SU-DHL-6 (cell line): ENCODE data around the gene LYPD3.

Experiments used
- H2AFZ ChIP-seq: fragments of 200-600 bp; sonication (generic); 2 replicates; pipeline ENCODE4 v1.6.1; 2014; ENCODE audit warnings: low read depth, mild to moderate bottlenecking, moderate library complexity, mixed read lengths, antibody characterized with exemption, low read length; ENCODE audit not compliant: severe bottlenecking
- H3F3A ChIP-seq: fragments of 200-600 bp; shearing (Covaris generic); 2 replicates; pipeline ENCODE4 v1.6.0; 2016; ENCODE audit warnings: antibody characterized with exemption, mild to moderate bottlenecking; ENCODE audit not compliant: insufficient read depth
- H3K27ac ChIP-seq: fragments of 200-600 bp; sonication (generic); 2 replicates; pipeline ENCODE4 v1.5.1; 2016; ENCODE audit warnings: low read depth, mild to moderate bottlenecking, low read length, moderate library complexity, mixed read lengths
- H3K27me3 ChIP-seq: fragments of 200-600 bp; sonication (generic), shearing (Covaris generic); 2 replicates; pipeline ENCODE4 v1.6.0; 2014; ENCODE audit warnings: mild to moderate bottlenecking, low read length
- H3K36me3 ChIP-seq: fragments of 200-600 bp; sonication (generic); 2 replicates; pipeline ENCODE4 v1.6.1; 2014; ENCODE audit warnings: mild to moderate bottlenecking, low read length, mixed read lengths
- H3K4me2 ChIP-seq: fragments of 300-600, 200-600 bp; shearing (Covaris generic), sonication (generic); 2 replicates; pipeline ENCODE4 v1.6.0; 2014; ENCODE audit warnings: low read length, low read depth, mild to moderate bottlenecking; ENCODE audit not compliant: poor library complexity, severe bottlenecking
- H3K4me3 ChIP-seq: fragments of 200-600 bp; sonication (generic); 2 replicates; pipeline ENCODE4 v1.5.1; 2014; ENCODE audit warnings: antibody characterized with exemption, low read length, mild to moderate bottlenecking, mixed read lengths; ENCODE audit not compliant: insufficient read depth, poor library complexity, severe bottlenecking
- H3K79me2 ChIP-seq: fragments of 200-600 bp; sonication (generic); 2 replicates; pipeline ENCODE4 v1.6.1; 2014; ENCODE audit warnings: mild to moderate bottlenecking, low read length, moderate library complexity; ENCODE audit not compliant: insufficient read depth
- H3K9ac ChIP-seq: fragments of 200-600 bp; sonication (generic); 2 replicates; pipeline ENCODE4 v1.7.0; 2014; ENCODE audit warnings: mild to moderate bottlenecking, low read length
- H3K9me2 ChIP-seq: fragments of 200-600 bp; sonication (generic); replicated peaks from 2 replicates; pipeline ENCODE4 v1.6.1; 2014; ENCODE audit warnings: low read length; ENCODE audit not compliant: insufficient read depth
- H3K9me3 ChIP-seq: fragments of 200-600 bp; sonication (generic); 2 replicates; pipeline ENCODE4 v1.6.1; 2014; ENCODE audit warnings: low read length, mixed read lengths; ENCODE audit not compliant: insufficient read depth
- H4K20me1 ChIP-seq: fragments of 200-600 bp; sonication (generic); 2 replicates; pipeline ENCODE4 v1.6.1; 2014; ENCODE audit warnings: low read depth, mild to moderate bottlenecking, antibody characterized with exemption, low read length, moderate library complexity, mixed read lengths
- CTCF ChIP-seq: fragments of 200-600 bp; sonication (generic); IDR thresholded peaks from one replicate; pipeline ENCODE4 v1.5.1; 2017; ENCODE audit warnings: antibody characterized with exemption, mild to moderate bottlenecking, low read length, moderate library complexity; ENCODE audit not compliant: insufficient read depth, poor library complexity, severe bottlenecking
- EZH2phosphoT487 ChIP-seq: fragments of 200-600 bp; sonication (generic), shearing (Covaris generic); conservative IDR thresholded peaks from 2 replicates; pipeline ENCODE4 v1.6.1; 2018; ENCODE audit warnings: mild to moderate bottlenecking, antibody characterized with exemption, low read length, moderate library complexity, mixed read lengths

Gene LYPD3

DNA sequence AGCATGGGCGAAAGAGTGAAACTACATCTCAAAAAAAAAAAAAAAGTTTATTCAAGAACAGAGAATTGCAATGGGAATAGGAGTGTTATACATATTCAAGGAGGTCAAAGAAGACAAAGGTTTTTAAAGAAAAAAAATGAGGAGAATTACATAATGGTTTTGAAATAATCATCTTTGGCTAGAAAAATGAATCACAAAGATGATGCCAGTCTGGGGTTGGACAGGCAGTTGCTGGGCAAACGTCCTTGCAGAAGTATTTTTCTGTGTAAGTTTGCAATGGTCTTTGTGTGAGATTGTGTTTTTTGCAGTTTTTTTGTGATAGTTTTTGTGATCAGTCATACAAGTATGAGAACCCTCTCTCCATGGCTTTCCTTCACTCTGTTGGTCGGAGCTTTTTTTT lies 23.7 kb downstream of the LYPD3 start:
- no peak for TF ChIP-seq CTCF
- no peak for TF ChIP-seq EZH2phosphoT487
- Histone ChIP-seq H3K4me3 (no peak overlapping the region), H4K20me1 (no peaks in the 10 kb centered on the region), H3K9me2 (no peaks in the 10 kb centered on the region), H3K9me3 (no peaks in the 10 kb centered on the region), H3F3A (no peaks in the 10 kb centered on the region), H3K4me2 (no peak overlapping the region), H3K27ac (no peak overlapping the region), H2AFZ (no peak overlapping the region), H3K79me2 (no peaks in the 10 kb centered on the region), H3K9ac (no peak overlapping the region), H3K27me3 (no peaks in the 10 kb centered on the region), H3K36me3 (no peaks in the 10 kb centered on the region)

DNA sequence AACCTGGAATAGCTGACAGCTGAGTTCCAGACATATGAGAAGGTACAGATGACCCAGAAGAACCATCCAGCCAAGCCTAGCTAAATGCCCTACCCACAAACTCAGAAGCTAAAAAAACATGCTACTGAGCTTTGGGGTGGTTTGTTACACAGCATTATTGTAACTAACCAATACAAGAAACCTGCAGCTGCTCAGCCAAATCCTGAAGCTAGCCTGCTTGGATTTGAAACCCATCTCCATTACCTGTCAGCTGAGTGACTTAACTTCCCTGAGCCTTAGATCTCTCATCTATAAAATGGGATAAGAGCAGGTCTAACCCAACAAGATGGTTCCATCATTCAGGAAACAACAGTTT lies 25.7 kb downstream of the LYPD3 start:
- H2AFZ ChIP-seq = no peak overlapping the region
- no peaks in the 10 kb centered on the region for H3K9me3 ChIP-seq
- H3K9me2 ChIP-seq = no peaks in the 10 kb centered on the region
- no peaks in the 10 kb centered on the region for H3F3A ChIP-seq
- no peak overlapping the region for H3K27ac ChIP-seq
- no peak overlapping the region for H3K9ac ChIP-seq
- H3K4me2 ChIP-seq = no peak overlapping the region
- H3K4me3 ChIP-seq = no peak overlapping the region
- no peak for TF ChIP-seq CTCF
- TF ChIP-seq EZH2phosphoT487 = no peak
- no peaks in the 10 kb centered on the region for H4K20me1 ChIP-seq
- no peaks in the 10 kb centered on the region for H3K36me3 ChIP-seq
- H3K27me3 ChIP-seq = no peaks in the 10 kb centered on the region
- no peaks in the 10 kb centered on the region for H3K79me2 ChIP-seq

DNA sequence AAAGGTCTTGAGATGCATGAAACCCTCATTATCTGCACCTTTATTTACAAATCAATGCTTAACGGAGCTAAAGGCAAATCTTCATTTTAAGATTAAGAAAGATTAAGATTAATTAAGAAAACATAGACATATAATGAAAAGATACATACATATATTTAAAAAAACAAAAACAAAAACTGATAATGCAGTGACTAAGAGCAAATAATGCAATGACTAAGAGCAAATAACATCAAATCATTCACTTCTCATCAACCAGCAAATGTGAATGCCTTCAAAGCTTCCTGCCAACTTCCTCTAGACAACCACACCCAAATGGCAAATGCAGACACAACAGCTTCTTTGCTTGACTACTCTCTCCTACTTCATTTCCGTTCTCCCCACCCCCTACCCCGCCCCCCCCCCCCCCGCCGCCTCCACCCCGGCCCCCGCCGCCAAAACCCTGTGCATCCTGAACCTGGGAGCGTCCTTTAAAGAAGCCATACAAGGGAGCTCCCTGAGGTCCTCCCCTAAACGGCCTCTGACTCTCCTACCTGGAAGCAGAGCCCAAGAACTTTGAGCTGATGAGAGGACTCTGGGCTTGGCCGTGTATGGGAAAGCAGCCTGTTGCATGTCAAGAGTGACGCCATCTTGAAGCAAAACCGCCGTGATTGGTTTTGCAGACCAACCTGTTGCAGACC lies 26.2 kb downstream of the LYPD3 start:
- no peak for TF ChIP-seq CTCF
- TF ChIP-seq EZH2phosphoT487 = no peak
- Histone ChIP-seq H3K79me2 (no peaks in the 10 kb centered on the region), H2AFZ (no peak overlapping the region), H3K9me3 (no peaks in the 10 kb centered on the region), H3K9me2 (no peaks in the 10 kb centered on the region), H3K27ac (no peak overlapping the region), H3K4me2 (no peak overlapping the region), H3K27me3 (no peaks in the 10 kb centered on the region), H4K20me1 (no peaks in the 10 kb centered on the region), H3F3A (no peaks in the 10 kb centered on the region), H3K36me3 (no peaks in the 10 kb centered on the region), H3K9ac (no peak overlapping the region), H3K4me3 (no peak overlapping the region)
